ENCODE measurements around the gene C11orf91. TPM values are rescaled to one million over a fixed set of nuclear protein-coding genes. Genes with fewer than 3 reads are reported as not detected.
"Not testable (repeated sequence)": the region's sequence is repeated elsewhere in the genome, so short reads cannot be mapped to it uniquely, and the experiment has no call there.

Gene C11orf91
- total RNA-seq, 6 experiments from 2014 or later: not detected

DNA sequence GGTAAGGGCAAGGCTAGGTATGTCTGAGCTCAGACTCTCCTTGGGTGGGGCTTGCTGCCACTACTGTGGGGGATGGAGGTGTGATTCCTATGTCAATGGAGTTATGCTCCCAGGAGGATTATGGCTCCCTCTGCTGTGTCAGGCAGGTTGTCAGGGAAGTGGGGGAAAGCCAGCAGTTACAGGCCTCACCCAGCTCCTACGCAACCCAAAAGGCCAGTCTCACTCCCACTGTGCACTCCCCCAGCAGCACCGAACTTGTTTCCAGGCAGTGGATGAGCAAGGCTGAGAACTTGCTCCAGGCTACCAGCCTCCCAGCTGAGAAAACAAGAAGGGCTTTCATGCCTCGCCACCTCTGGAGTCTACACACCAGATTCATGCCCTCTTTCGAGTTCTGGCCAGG, 18.2 kb downstream of the C11orf91 start:
- Histone ChIP-seq H3K4me1 (no peaks in the 10 kb centered on the region), H3K36me3 (no peaks in the 10 kb centered on the region), H3K4me3 (no peak overlapping the region), H3K9me3 (no peaks in the 10 kb centered on the region), H3K27ac (no peak overlapping the region), H3K27me3 (no peaks in the 10 kb centered on the region)
- 73% methylated on average over 3 of the region's 4 CpGs for WGBS (ENCODE audit: insufficient coverage, low coverage, low lambda C conversion rate, missing lambda C conversion rate)
- DNase-seq (no peak), ATAC-seq (no peak)
- TF ChIP-seq CTCF (IDR thresholded peaks at IDR 0.05) (no peak), POLR2A (IDR thresholded peaks at IDR 0.05) (no peak)
- intact Hi-C loops (cut with DNase I): loop anchor here (10.0 kb wide), 2 partner anchors 138 to 318 kb away; no protein-coding TSS in a partner anchor

DNA sequence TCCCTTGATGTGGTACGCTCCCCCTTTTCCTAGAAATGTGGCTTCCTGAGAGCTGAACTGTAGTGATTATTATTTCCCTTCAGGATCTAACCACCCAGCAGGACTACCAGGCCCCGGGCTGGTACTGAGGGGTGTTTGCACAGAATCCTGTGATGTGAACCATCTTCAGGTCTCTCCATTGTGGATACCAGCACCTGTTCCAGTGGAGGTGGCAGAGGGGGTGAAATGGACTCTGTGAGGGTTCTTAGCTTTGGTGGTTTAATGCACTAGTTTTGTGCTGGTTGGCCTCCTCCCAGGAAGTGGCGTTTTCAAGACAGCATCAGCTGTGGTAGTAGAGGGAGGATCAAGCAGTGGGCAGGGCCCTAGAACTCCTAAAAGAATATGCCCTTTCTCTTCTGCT, 18.6 kb downstream of the C11orf91 start:
- no peaks in the 10 kb centered on the region for H3K9me3 ChIP-seq
- 94% methylated on average over 1 of the region's 3 CpGs for WGBS (ENCODE audit: insufficient coverage, low coverage, low lambda C conversion rate, missing lambda C conversion rate)
- no peak overlapping the region for H3K4me3 ChIP-seq
- TF ChIP-seq POLR2A (IDR thresholded peaks at IDR 0.05): no peak
- TF ChIP-seq CTCF (IDR thresholded peaks at IDR 0.05): no peak
- no peak for ATAC-seq
- H3K36me3 ChIP-seq: no peaks in the 10 kb centered on the region
- no peak for DNase-seq
- no peaks in the 10 kb centered on the region for H3K27me3 ChIP-seq
- H3K27ac ChIP-seq: no peak overlapping the region
- H3K4me1 ChIP-seq: no peaks in the 10 kb centered on the region
- intact Hi-C loops (cut with DNase I): loop anchor here (10.0 kb wide), 2 partner anchors 137 to 317 kb away; no protein-coding TSS in a partner anchor

DNA sequence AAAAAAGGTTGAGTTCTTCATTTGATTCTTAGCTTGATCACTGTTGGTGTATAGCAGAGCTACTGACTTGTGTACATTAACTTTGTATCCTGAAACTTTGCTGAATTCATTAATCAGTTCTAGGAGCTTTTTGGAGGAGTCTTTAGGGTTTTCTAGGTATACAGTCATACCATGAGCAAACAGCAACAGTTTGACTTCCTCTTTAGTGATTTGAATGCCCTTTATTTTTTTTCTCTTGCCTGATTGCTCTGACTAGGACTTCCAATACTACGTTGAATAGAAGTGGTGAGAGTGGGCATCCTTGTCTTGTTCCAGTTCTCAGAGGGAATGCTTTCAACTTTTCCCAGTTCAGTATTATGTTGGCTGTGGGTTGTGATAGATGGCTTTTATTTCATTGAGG, 22.0 kb downstream of the C11orf91 start:
- H3K9me3 ChIP-seq; H3K36me3 ChIP-seq; DNase-seq; H3K27ac ChIP-seq; H3K4me3 ChIP-seq; H3K4me1 ChIP-seq; intact Hi-C loops (cut with DNase I); H3K27me3 ChIP-seq; ATAC-seq: not testable (repeated sequence)
- WGBS (ENCODE audit: insufficient coverage, low coverage, low lambda C conversion rate, missing lambda C conversion rate): 56% methylated on average over 1 of the region's 1 CpG

GRCh38 chr11:33674035-33674814, 26.4 kb downstream of the C11orf91 start:
- ATAC-seq (no peak), DNase-seq (no peak)
- no peak for TF ChIP-seq CTCF (IDR thresholded peaks at IDR 0.05)
- no peak for TF ChIP-seq POLR2A (IDR thresholded peaks at IDR 0.05)
- no peaks in the 10 kb centered on the region for H3K36me3 ChIP-seq
- H3K4me1 ChIP-seq: no peaks in the 10 kb centered on the region
- WGBS (ENCODE audit: insufficient coverage, low coverage, low lambda C conversion rate, missing lambda C conversion rate): 80% methylated on average over 1 of the region's 3 CpGs
- H3K27ac ChIP-seq: no peak overlapping the region
- intact Hi-C loops (cut with DNase I): no loop called here
- H3K9me3 ChIP-seq: no peaks in the 10 kb centered on the region
- no peaks in the 10 kb centered on the region for H3K27me3 ChIP-seq
- H3K4me3 ChIP-seq: no peak overlapping the region

DNA sequence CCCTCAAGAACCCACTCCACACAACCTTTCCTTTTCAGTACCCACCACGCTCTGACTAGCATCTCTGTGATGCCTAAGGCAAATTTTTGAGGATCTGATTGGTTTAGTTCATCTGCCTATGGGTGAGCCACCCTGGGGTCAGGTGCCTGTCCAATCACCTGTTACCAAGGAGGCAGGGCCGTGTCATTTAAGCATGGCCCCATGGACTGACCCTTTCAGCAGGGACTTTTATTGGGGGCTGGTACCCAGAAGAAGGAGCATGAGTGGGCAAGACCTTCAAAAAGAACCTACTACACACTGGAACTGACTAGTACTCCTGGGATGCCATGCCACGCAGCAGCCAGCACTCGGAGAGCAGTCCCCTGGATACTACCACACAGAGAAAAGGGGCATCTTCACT, 28.4 kb downstream of the C11orf91 start:
- no peak overlapping the region for H3K4me3 ChIP-seq
- 75% methylated on average over 2 of the region's 4 CpGs for WGBS (ENCODE audit: insufficient coverage, low coverage, low lambda C conversion rate, missing lambda C conversion rate)
- intact Hi-C loops (cut with DNase I): no loop called here
- no peaks in the 10 kb centered on the region for H3K9me3 ChIP-seq
- no peaks in the 10 kb centered on the region for H3K4me1 ChIP-seq
- no peaks in the 10 kb centered on the region for H3K27me3 ChIP-seq
- TF ChIP-seq POLR2A (IDR thresholded peaks at IDR 0.05) (no peak), CTCF (IDR thresholded peaks at IDR 0.05) (no peak)
- no peak overlapping the region for H3K27ac ChIP-seq
- DNase-seq: no peak
- H3K36me3 ChIP-seq: no peaks in the 10 kb centered on the region
- ATAC-seq: no peak

Data from right lobe of liver (tissue), 6 donors.